KMS-11 (cell line): ENCODE measurements around the gene AGAP1.

Source experiments
- H2AFZ ChIP-seq: fragments of 200-600 bp; sonication (generic); 2 replicates; pipeline ENCODE4 v1.6.1; 2016; ENCODE audit warnings: antibody characterized with exemption, mixed run types, low read depth
- H3K27ac ChIP-seq: fragments of 200-600 bp; sonication (generic); 2 replicates; pipeline ENCODE4 v1.6.1; 2016; ENCODE audit warnings: mild to moderate bottlenecking, mixed run types
- H3K27me3 ChIP-seq: fragments of 200-600 bp; sonication (generic); 2 replicates; pipeline ENCODE4 v1.6.1; 2017; ENCODE audit warnings: mild to moderate bottlenecking, low read depth, mixed run types, moderate library complexity; ENCODE audit not compliant: insufficient read depth
- H3K36me3 ChIP-seq: fragments of 200-600 bp; sonication (generic); 2 replicates; pipeline ENCODE4 v1.6.1; 2017; ENCODE audit warnings: mild to moderate bottlenecking, mixed run types; ENCODE audit not compliant: insufficient read depth
- H3K4me1 ChIP-seq: fragments of 200-600 bp; sonication (generic); 2 replicates; pipeline ENCODE4 v1.6.1; 2016; ENCODE audit warnings: mild to moderate bottlenecking, low read depth, mixed run types; ENCODE audit not compliant: poor library complexity, severe bottlenecking
- H3K4me2 ChIP-seq: fragments of 200-600 bp; sonication (generic); 2 replicates; pipeline ENCODE4 v1.7.0; 2016; ENCODE audit warnings: mild to moderate bottlenecking, mixed run types
- H3K4me3 ChIP-seq: fragments of 200-600 bp; sonication (generic); IDR thresholded peaks from 2 replicates; pipeline ENCODE4 v1.6.1; 2017; ENCODE audit warnings: low read depth, low read length, mixed read lengths; ENCODE audit not compliant: insufficient read depth
- H3K79me2 ChIP-seq: fragments of 200-600 bp; sonication (generic); 2 replicates; pipeline ENCODE4 v1.6.1; 2016; ENCODE audit warnings: low read depth, mixed run types; ENCODE audit not compliant: insufficient read depth
- H3K9ac ChIP-seq: fragments of 200-600 bp; sonication (generic); 2 replicates; pipeline ENCODE4 v1.6.1; 2016; ENCODE audit warnings: mild to moderate bottlenecking, mixed run types
- H4K20me1 ChIP-seq: fragments of 200-600 bp; sonication (generic); 2 replicates; pipeline ENCODE4 v1.6.1; 2016; ENCODE audit warnings: mild to moderate bottlenecking, mixed run types; ENCODE audit not compliant: insufficient read depth
- TF ChIP-seq, protein P1 (sequence below): fragments of 200-600 bp; sonication (generic); conservative IDR thresholded peaks from 2 replicates; pipeline ENCODE4 v1.6.1; 2017; ENCODE audit warnings: low read depth, mild to moderate bottlenecking, antibody characterized with exemption, low read length, moderate library complexity, mixed read lengths

The AGAP1 gene

DNA sequence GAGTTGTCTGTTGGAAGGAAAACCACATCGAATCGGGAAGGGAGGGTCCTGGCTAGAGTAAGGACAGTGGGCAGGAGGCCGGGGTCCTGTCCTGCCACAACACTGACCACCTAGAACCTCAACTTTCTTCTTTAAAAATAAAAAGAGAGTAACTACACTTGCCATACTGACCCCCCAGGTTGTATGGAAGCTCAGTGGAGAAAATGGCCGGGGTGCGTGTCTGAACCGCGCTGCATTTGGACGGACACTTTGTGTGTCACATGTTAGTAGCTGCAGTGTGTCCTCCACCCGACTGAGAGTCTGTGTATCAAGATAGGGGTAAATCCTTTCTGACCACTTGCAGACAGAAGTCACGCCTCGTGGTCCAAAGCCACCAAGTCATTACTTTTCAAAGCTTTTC lies 587.3 kb downstream of the AGAP1 start:
- no peak overlapping the region for H2AFZ ChIP-seq
- no peaks in the 10 kb centered on the region for H3K36me3 ChIP-seq
- H3K27me3 ChIP-seq: no peaks in the 10 kb centered on the region
- no peak overlapping the region for H3K4me3 ChIP-seq
- no peak overlapping the region for H3K4me2 ChIP-seq
- H3K79me2 ChIP-seq: no peaks in the 10 kb centered on the region
- no peaks in the 10 kb centered on the region for H3K4me1 ChIP-seq
- TF ChIP-seq, protein P1, sequence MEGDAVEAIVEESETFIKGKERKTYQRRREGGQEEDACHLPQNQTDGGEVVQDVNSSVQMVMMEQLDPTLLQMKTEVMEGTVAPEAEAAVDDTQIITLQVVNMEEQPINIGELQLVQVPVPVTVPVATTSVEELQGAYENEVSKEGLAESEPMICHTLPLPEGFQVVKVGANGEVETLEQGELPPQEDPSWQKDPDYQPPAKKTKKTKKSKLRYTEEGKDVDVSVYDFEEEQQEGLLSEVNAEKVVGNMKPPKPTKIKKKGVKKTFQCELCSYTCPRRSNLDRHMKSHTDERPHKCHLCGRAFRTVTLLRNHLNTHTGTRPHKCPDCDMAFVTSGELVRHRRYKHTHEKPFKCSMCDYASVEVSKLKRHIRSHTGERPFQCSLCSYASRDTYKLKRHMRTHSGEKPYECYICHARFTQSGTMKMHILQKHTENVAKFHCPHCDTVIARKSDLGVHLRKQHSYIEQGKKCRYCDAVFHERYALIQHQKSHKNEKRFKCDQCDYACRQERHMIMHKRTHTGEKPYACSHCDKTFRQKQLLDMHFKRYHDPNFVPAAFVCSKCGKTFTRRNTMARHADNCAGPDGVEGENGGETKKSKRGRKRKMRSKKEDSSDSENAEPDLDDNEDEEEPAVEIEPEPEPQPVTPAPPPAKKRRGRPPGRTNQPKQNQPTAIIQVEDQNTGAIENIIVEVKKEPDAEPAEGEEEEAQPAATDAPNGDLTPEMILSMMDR: no peak
- H3K9ac ChIP-seq: no peak overlapping the region
- no peak overlapping the region for H3K27ac ChIP-seq
- H4K20me1 ChIP-seq: no peaks in the 10 kb centered on the region

DNA sequence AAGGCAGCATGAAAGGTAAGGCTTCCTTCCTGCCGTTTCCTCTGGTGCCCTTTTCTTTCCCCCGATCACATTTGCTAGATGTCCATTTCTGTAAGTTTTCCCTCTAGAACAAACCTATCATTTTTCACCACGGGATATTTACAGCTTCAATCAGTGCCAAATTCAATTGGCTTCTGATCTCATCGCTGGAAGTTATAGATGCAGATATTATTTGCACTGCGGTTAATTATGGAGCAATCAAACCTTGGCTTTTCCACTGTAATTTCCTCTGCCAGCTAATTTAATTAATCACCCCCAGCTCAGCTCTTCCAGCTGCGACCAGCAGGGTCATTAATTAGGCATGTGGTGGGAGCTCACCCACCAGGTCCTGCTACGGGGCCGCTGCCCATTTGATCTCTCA lies 588.2 kb downstream of the AGAP1 start:
- no peaks in the 10 kb centered on the region for H3K4me1 ChIP-seq
- no peak overlapping the region for H2AFZ ChIP-seq
- H4K20me1 ChIP-seq: no peaks in the 10 kb centered on the region
- TF ChIP-seq, protein P1: no peak
- H3K4me3 ChIP-seq: no peak overlapping the region
- H3K79me2 ChIP-seq: no peaks in the 10 kb centered on the region
- H3K36me3 ChIP-seq: no peaks in the 10 kb centered on the region
- no peaks in the 10 kb centered on the region for H3K27me3 ChIP-seq
- no peak overlapping the region for H3K27ac ChIP-seq
- no peak overlapping the region for H3K9ac ChIP-seq
- no peak overlapping the region for H3K4me2 ChIP-seq

GRCh38 chr2:236083934-236084333 lies 590.1 kb downstream of the AGAP1 start:
- Histone ChIP-seq H3K36me3 (no peaks in the 10 kb centered on the region), H3K79me2 (no peaks in the 10 kb centered on the region), H3K27me3 (no peaks in the 10 kb centered on the region), H3K9ac (no peak overlapping the region), H3K27ac (no peak overlapping the region), H2AFZ (no peak overlapping the region), H4K20me1 (no peaks in the 10 kb centered on the region), H3K4me1 (no peaks in the 10 kb centered on the region), H3K4me3 (no peak overlapping the region), H3K4me2 (no peak overlapping the region)
- TF ChIP-seq, protein P1: no peak

- Histone ChIP-seq H3K36me3 (no peaks in the 10 kb centered on the region), H3K4me1 (no peaks in the 10 kb centered on the region), H3K27ac (no peak overlapping the region), H3K27me3 (no peaks in the 10 kb centered on the region), H3K4me3 (no peak overlapping the region), H4K20me1 (no peaks in the 10 kb centered on the region), H2AFZ (no peak overlapping the region), H3K79me2 (no peaks in the 10 kb centered on the region), H3K4me2 (no peak overlapping the region), H3K9ac (no peak overlapping the region)
- TF ChIP-seq, protein P1: no peak
Measured at GRCh38 chr2:236085211-236085610, 591.4 kb downstream of the AGAP1 start.
